Fibroblast of peridontal ligament (primary cell): ENCODE data around the gene SYT2.

Source experiments
- DNase-seq: peaks from one replicate; pipeline ENCODE4 v3.0.0-alpha.2; 2010; ENCODE audit errors: extremely low read depth

The SYT2 gene

GRCh38 chr1:202704601-202705000 lies 5.7 kb downstream of the SYT2 start:
- no peak for DNase-seq

GRCh38 chr1:202703191-202703590 lies 7.1 kb downstream of the SYT2 start:
- DNase-seq = no peak

- DNase-seq = no peak
These were observed 8.2 kb downstream of the SYT2 start for GRCh38 chr1:202702088-202702487.

- no peak for DNase-seq
These were observed 9.1 kb downstream of the SYT2 start for GRCh38 chr1:202701200-202701599.

GRCh38 chr1:202700061-202700460 lies 10.2 kb downstream of the SYT2 start:
- DNase-seq = no peak

- no peak for DNase-seq
These were observed 12.0 kb downstream of the SYT2 start for GRCh38 chr1:202698276-202698675.

- no peak for DNase-seq
These were observed 13.2 kb downstream of the SYT2 start for GRCh38 chr1:202697038-202697437.

- no peak for DNase-seq
These were observed 15.9 kb downstream of the SYT2 start for GRCh38 chr1:202694314-202694713.

- DNase-seq = peak; percentile 72
These were observed 17.2 kb downstream of the SYT2 start for GRCh38 chr1:202692959-202693555.

GRCh38 chr1:202691816-202692215 lies 18.4 kb downstream of the SYT2 start:
- no peak for DNase-seq

- DNase-seq = no peak
These were observed 20.5 kb downstream of the SYT2 start for GRCh38 chr1:202689493-202690342.

- no peak for DNase-seq
These were observed 21.2 kb downstream of the SYT2 start for GRCh38 chr1:202689082-202689481.

- no peak for DNase-seq
These were observed 21.9 kb downstream of the SYT2 start for GRCh38 chr1:202688401-202688800.

GRCh38 chr1:202687798-202688197 lies 22.5 kb downstream of the SYT2 start:
- DNase-seq = no peak

- DNase-seq = no peak
These were observed 22.9 kb downstream of the SYT2 start for GRCh38 chr1:202687370-202687769.

- no peak for DNase-seq
These were observed 24.6 kb downstream of the SYT2 start for GRCh38 chr1:202685641-202686040.

- no peak for DNase-seq
These were observed 25.5 kb downstream of the SYT2 start for GRCh38 chr1:202684716-202685115.

- no peak for DNase-seq
These were observed 27.2 kb downstream of the SYT2 start for GRCh38 chr1:202683029-202683428.

- no peak for DNase-seq
These were observed 27.8 kb downstream of the SYT2 start for GRCh38 chr1:202682477-202682876.

- DNase-seq = no peak
These were observed 28.4 kb downstream of the SYT2 start for GRCh38 chr1:202681736-202682420.

- no peak for DNase-seq
These were observed 29.5 kb downstream of the SYT2 start for GRCh38 chr1:202680586-202681352.
